ENCODE results near the gene MEIS1.

DNA sequence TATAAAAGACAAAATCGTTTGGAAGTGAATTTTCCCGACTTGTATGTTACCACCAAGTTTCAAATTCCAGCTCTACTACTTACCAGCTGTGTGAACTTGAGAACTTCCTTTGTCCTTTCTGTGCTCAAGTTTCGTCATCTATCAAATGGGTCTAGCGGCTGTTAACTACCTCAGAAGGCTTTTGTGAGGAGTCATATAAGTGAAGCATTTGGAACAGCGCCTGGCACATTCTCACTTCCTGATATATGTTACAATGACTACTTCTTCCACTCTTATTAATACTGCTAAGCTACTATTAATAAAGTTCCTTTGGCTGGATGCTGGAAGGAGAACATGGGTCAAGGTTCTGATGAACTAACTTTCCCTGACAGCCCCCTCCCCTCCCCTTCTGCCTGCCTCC lies 104.5 kb downstream of the MEIS1 start:
- TF ChIP-seq, protein P1, sequence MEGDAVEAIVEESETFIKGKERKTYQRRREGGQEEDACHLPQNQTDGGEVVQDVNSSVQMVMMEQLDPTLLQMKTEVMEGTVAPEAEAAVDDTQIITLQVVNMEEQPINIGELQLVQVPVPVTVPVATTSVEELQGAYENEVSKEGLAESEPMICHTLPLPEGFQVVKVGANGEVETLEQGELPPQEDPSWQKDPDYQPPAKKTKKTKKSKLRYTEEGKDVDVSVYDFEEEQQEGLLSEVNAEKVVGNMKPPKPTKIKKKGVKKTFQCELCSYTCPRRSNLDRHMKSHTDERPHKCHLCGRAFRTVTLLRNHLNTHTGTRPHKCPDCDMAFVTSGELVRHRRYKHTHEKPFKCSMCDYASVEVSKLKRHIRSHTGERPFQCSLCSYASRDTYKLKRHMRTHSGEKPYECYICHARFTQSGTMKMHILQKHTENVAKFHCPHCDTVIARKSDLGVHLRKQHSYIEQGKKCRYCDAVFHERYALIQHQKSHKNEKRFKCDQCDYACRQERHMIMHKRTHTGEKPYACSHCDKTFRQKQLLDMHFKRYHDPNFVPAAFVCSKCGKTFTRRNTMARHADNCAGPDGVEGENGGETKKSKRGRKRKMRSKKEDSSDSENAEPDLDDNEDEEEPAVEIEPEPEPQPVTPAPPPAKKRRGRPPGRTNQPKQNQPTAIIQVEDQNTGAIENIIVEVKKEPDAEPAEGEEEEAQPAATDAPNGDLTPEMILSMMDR (IDR thresholded peaks at IDR 0.05; ENCODE audit: extremely low read depth in 1 of 2, insufficient read depth in 1 of 2, low read depth in 1 of 2, low read length in 2 of 2), result no peak
- no peak for TF ChIP-seq POLR2A (IDR thresholded peaks at IDR 0.05; ENCODE audit: low read depth, low read length)

Measured in endothelial cell of umbilical vein (primary cell).